Endothelial cell of umbilical vein (primary cell): Measurements from ENCODE around the gene FAM227B.

Source experiments
- CTCF ChIP-seq, 2 donors: IDR thresholded peaks; 1 replicate in 1 of 2; 2 replicates in 1 of 2; pipeline ENCODE4 v1.5.1; 2011; ENCODE audit warnings: low read length in 2 of 2, mild to moderate bottlenecking in 2 of 2, moderate library complexity in 2 of 2, control low read depth in 1 of 2, inconsistent platforms in 1 of 2, low read depth in 1 of 2; ENCODE audit not compliant: insufficient read depth in 1 of 2; ENCODE audit errors: extremely low read depth in 1 of 2
- EZH2 ChIP-seq: IDR thresholded peaks from 2 replicates; pipeline ENCODE4 v1.6.1; 2012; ENCODE audit warnings: borderline replicate concordance, low read depth, mild to moderate bottlenecking, moderate library complexity, low read length, inconsistent platforms; ENCODE audit not compliant: severe bottlenecking
- JUN ChIP-seq: IDR thresholded peaks from 2 replicates; pipeline ENCODE4 v1.6.1; 2011; ENCODE audit warnings: borderline replicate concordance, low read depth; ENCODE audit not compliant: insufficient read length, insufficient read depth
- MAX ChIP-seq: IDR thresholded peaks from 2 replicates; pipeline ENCODE4 v1.6.1; 2011; ENCODE audit not compliant: insufficient read depth, insufficient read length
- MYC ChIP-seq: IDR thresholded peaks from one replicate; pipeline ENCODE4 v1.6.1; 2011; ENCODE audit warnings: mild to moderate bottlenecking, low read depth, low read length
- POLR2A ChIP-seq: IDR thresholded peaks from 2 replicates; pipeline ENCODE4 v1.6.1; 2012; ENCODE audit warnings: low read depth, mild to moderate bottlenecking, control low read depth, low read length
- POLR2AphosphoS5 ChIP-seq: IDR thresholded peaks from 2 replicates; pipeline ENCODE4 v1.6.1; 2012; ENCODE audit warnings: low read depth, mild to moderate bottlenecking, control low read depth, low read length, moderate library complexity; ENCODE audit not compliant: insufficient read depth

GRCh38 chr15:49380912-49381311, 239.7 kb downstream of the FAM227B start:
- TF ChIP-seq POLR2AphosphoS5 (no peak), POLR2A (no peak), CTCF (IDR thresholded peaks at IDR 0.05; ENCODE audit: extremely low read depth in 1 of 2, insufficient read depth in 1 of 2, low read depth in 1 of 2, low read length in 2 of 2) (no peak), JUN (no peak), EZH2 (no peak), MYC (no peak), MAX (no peak)
